RWPE1 (cell line): ENCODE data around the gene ANKZF1.
"Not testable (repeated sequence)": the region's sequence is repeated elsewhere in the genome, so short reads cannot be mapped to it uniquely, and the experiment has no call there.

ENCODE experiments used
- CTCF ChIA-PET: fragments of 350-600 bp; sonication (Branson Sonifier 250); formaldehyde crosslinking; extraction: SDS; loops from one replicate; lab custom pipeline; 2021; lab: Yijun Ruan, JAX
- POLR2A ChIA-PET: fragments of 400-600 bp; formaldehyde crosslinking; extraction: SDS; loops from one replicate; lab custom pipeline; 2020; ENCODE audit warnings: antibody characterized with exemption; ENCODE audit not compliant: low non-redundant PET; lab: Yijun Ruan, JAX
- DNase-seq: peaks from one replicate; pipeline ENCODE4 v3.0.0; 2012; ENCODE audit warnings: low spot score
- H3K27ac ChIP-seq: fragments of 450-650 bp; 2 replicates; pipeline ENCODE4 v1.5.1; 2017
- CTCF ChIP-seq: fragments of 450-650 bp; conservative IDR thresholded peaks from 2 replicates; pipeline ENCODE4 v1.5.1; 2017; ENCODE audit warnings: low read depth, mild to moderate bottlenecking

The ANKZF1 gene

GRCh38 chr2:219252900-219253752 lies 23.5 kb downstream of the ANKZF1 start, which contains the start of gene TUBA4B:
Gene TUBA4B (plus strand): TSS chr2:219253243. CDS start chr2:219253408, 165 bp downstream.
- CTCF ChIA-PET, result interaction anchor here (0.6 to 3.2 kb wide), 8 partner anchors 25 to 94 kb away, joined by 3 to 22 read pairs (median 6); partner anchors contain the start of gene DNAJB2
- no peak for TF ChIP-seq CTCF
- POLR2A ChIA-PET, result interaction anchor here (0.6 to 4.9 kb wide), 11 partner anchors 9 to 463 kb away, joined by 3 to 35 read pairs (median 4); partner anchors contain the start of genes DNAJB2 and OBSL1
- peak; percentile 72 for DNase-seq
- peak within 1 kb of the TSS; percentile 98 for H3K27ac ChIP-seq

GRCh38 chr2:219253753-219254589 lies 24.4 kb downstream of the ANKZF1 start, which contains the start of gene TUBA4A:
Gene TUBA4A (minus strand): TSS chr2:219253918. CDS start chr2:219253858, 60 bp downstream.
- TF ChIP-seq CTCF, result no peak
- peak within 1 kb of the TSS; percentile 98 for H3K27ac ChIP-seq
- CTCF ChIA-PET, result interaction anchor here (0.6 to 3.2 kb wide), 7 partner anchors 23 to 94 kb away, joined by 3 to 22 read pairs (median 4); partner anchors contain the start of gene DNAJB2
- POLR2A ChIA-PET, result interaction anchor here (0.6 to 4.9 kb wide), 5 partner anchors 9 to 463 kb away, joined by 3 to 35 read pairs (median 6); partner anchors contain the start of genes DNAJB2, GLB1L and STK16
- peak; percentile 92 for DNase-seq

- TF ChIP-seq CTCF, result no peak
- H3K27ac ChIP-seq, result no peak overlapping the region
- ChIA-PET POLR2A (interaction anchor here (1.7 to 4.9 kb wide), 3 partner anchors 9 to 24 kb away, joined by 6 to 35 read pairs (median 10); partner anchors contain the start of genes DNAJB2, GLB1L and STK16), CTCF (interaction anchor here (2.4 to 3.2 kb wide), 2 partner anchors 23 to 40 kb away, joined by 18 to 20 read pairs; no protein-coding TSS in a partner anchor)
- DNase-seq, result no peak
These were observed 25.1 kb downstream of the ANKZF1 start for GRCh38 chr2:219254590-219255201.

- POLR2A ChIA-PET, H3K27ac ChIP-seq, DNase-seq: not testable (repeated sequence)
- CTCF ChIA-PET, result interaction anchor here (0.5 to 1.8 kb wide), 3 partner anchors 19 to 280 kb away, joined by 4 to 9 read pairs (median 4); no protein-coding TSS in a partner anchor
These were observed 29.3 kb downstream of the ANKZF1 start for GRCh38 chr2:219258942-219259341.

- POLR2A ChIA-PET, result interaction anchor here (0.6 kb wide), 2 partner anchors 8 to 44 kb away, joined by 3 to 4 read pairs; partner anchors contain the start of gene TUBA4B
- CTCF ChIA-PET, result interaction anchor here (0.6 to 1.3 kb wide), 3 partner anchors 34 to 1362 kb away, joined by 3 to 5 read pairs (median 5); no protein-coding TSS in a partner anchor
- no peak overlapping the region for H3K27ac ChIP-seq
- TF ChIP-seq CTCF, result no peak
- DNase-seq, result no peak
These were observed 31.6 kb downstream of the ANKZF1 start for GRCh38 chr2:219261024-219261855.
